ENCODE measurements around the gene KLHL21. TPM values are rescaled to one million over a fixed set of nuclear protein-coding genes. Genes with fewer than 3 reads are reported as not detected.

Gene KLHL21
- total and polyA plus RNA-seq, 2 of the 4 experiments (the other 2 are of a cell fraction): 12.0 to 36.7 TPM

DNA sequence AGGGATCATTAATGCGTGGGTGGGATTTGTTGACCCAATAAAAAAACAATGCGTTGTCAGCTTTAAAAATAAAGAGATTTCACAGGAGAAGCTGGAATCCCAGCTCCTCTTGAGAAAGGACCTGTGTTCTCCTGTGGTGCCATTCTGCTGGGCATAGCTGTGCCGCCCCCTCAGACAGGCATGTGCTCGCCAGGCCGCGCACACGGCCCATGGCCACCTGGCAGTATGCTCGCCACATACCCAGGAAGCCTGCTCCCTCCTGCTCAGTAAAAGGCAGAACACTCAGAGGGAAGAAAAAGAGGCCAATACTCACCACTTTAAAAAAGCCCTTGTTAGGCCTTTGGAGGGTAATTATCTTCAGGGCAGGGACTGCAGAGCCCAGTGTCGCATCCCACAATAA is 35.1 kb upstream of the KLHL21 start:
- Histone ChIP-seq H4K91ac (ENCODE audit: insufficient read depth, low read depth, low read length) (no peak overlapping the region), H3K4me3 (ENCODE audit: insufficient read depth, low read depth, low read length) (no peak overlapping the region), H4K8ac (ENCODE audit: low read depth in 2 of 2, low read length in 2 of 2) (no peak overlapping the region; a peak in 1 of 4 replicates), H3K23ac (ENCODE audit: low read depth, low read length) (no peak overlapping the region), H2BK20ac (ENCODE audit: low read depth, low read length) (no peak overlapping the region), H2BK15ac (ENCODE audit: low read depth, low read length) (no peak overlapping the region), H3K27me3 (ENCODE audit: control insufficient read depth, insufficient read depth, low read length) (no peaks in the 10 kb centered on the region), H4K20me1 (ENCODE audit: insufficient read depth, low read length) (peaks cover 11% of the 10 kb centered on the region; the same call in 1 of the 2 replicates), H4K5ac (ENCODE audit: low read depth, low read length) (no peak overlapping the region), H2AK9ac (replicated peaks; ENCODE audit: low read depth, low read length, poor library complexity) (peak overlapping the region; percentile 81), H3K9me1 (ENCODE audit: insufficient read depth, low read length) (peaks cover 2% of the 10 kb centered on the region; the same call in 1 of the 2 replicates), H2BK5ac (ENCODE audit: low read depth, low read length, poor library complexity, severe bottlenecking) (no peak overlapping the region), H3K79me1 (ENCODE audit: low read depth in 1 of 2, low read length in 2 of 2) (peaks cover 0 to 8% of the 10 kb centered on the region in 2 experiments; a peak in 1 of 4 replicates), H2AFZ (replicated peaks; ENCODE audit: low read length, poor library complexity) (peak overlapping the region; percentile 70), H3K56ac (ENCODE audit: extremely low read depth, insufficient read depth, low read length) (no peak overlapping the region), H2AK5ac (ENCODE audit: low read depth, low read length) (no peak overlapping the region), H3K9ac (ENCODE audit: low read depth, low read length) (no peak overlapping the region), H3K36me3 (ENCODE audit: control insufficient read depth, insufficient read depth, low read length) (peaks cover 64% of the 10 kb centered on the region), H3K9me3 (ENCODE audit: control insufficient read depth, insufficient read depth, low read length) (no peaks in the 10 kb centered on the region), H3K27ac (ENCODE audit: insufficient read depth, low read length) (no peak overlapping the region), H3K18ac (ENCODE audit: low read depth, low read length) (no peak overlapping the region), H3K4ac (ENCODE audit: low read depth, low read length) (no peak overlapping the region), H3K4me2 (ENCODE audit: low read depth, low read length) (no peak overlapping the region), H3K4me1 (ENCODE audit: control insufficient read depth, insufficient read depth, low read length) (peaks cover 2% of the 10 kb centered on the region; the same call in 1 of the 2 replicates), H2BK120ac (ENCODE audit: low read depth, low read length) (no peak overlapping the region), H3K14ac (replicated peaks; ENCODE audit: low read depth, low read length) (no peak overlapping the region)
- ChIA-PET CTCF (no interaction called here), POLR2A (ENCODE audit: unreplicated experiment) (no interaction called here)
- WGBS, 2 experiments (ENCODE audit: extremely low coverage in 2 of 2, insufficient read length in 1 of 2): 100% methylated on average over 2 of the region's 9 CpGs; no CpG with 5 or more reads in 1 of the 2 experiments
- DNase-seq (no peak), ATAC-seq (ENCODE audit: low read depth) (no peak)
- dilution Hi-C loops (cut with HindIII; ENCODE audit: low sequenced_read_pairs, unreplicated experiment): no loop called here
- TF ChIP-seq RCOR1 (IDR thresholded peaks at IDR 0.05; ENCODE audit: insufficient replicate concordance, low read length) (no peak), POLR2A (IDR thresholded peaks at IDR 0.05; ENCODE audit: low read depth, low read length) (no peak), SMC3 (IDR thresholded peaks at IDR 0.05; ENCODE audit: low read depth, low read length) (no peak), BHLHE40 (IDR thresholded peaks at IDR 0.05; ENCODE audit: low read depth, low read length) (no peak), CHD1 (IDR thresholded peaks at IDR 0.05; ENCODE audit: low read depth, low read length) (no peak)
- TF ChIP-seq, protein P1, sequence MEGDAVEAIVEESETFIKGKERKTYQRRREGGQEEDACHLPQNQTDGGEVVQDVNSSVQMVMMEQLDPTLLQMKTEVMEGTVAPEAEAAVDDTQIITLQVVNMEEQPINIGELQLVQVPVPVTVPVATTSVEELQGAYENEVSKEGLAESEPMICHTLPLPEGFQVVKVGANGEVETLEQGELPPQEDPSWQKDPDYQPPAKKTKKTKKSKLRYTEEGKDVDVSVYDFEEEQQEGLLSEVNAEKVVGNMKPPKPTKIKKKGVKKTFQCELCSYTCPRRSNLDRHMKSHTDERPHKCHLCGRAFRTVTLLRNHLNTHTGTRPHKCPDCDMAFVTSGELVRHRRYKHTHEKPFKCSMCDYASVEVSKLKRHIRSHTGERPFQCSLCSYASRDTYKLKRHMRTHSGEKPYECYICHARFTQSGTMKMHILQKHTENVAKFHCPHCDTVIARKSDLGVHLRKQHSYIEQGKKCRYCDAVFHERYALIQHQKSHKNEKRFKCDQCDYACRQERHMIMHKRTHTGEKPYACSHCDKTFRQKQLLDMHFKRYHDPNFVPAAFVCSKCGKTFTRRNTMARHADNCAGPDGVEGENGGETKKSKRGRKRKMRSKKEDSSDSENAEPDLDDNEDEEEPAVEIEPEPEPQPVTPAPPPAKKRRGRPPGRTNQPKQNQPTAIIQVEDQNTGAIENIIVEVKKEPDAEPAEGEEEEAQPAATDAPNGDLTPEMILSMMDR (conservative IDR thresholded peaks at IDR 0.05; ENCODE audit: low read depth, low read length): no peak
- TF ChIP-seq, protein P2, sequence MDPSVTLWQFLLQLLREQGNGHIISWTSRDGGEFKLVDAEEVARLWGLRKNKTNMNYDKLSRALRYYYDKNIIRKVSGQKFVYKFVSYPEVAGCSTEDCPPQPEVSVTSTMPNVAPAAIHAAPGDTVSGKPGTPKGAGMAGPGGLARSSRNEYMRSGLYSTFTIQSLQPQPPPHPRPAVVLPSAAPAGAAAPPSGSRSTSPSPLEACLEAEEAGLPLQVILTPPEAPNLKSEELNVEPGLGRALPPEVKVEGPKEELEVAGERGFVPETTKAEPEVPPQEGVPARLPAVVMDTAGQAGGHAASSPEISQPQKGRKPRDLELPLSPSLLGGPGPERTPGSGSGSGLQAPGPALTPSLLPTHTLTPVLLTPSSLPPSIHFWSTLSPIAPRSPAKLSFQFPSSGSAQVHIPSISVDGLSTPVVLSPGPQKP (IDR thresholded peaks at IDR 0.05; ENCODE audit: borderline replicate concordance, low read depth, low read length): no peak
- intact Hi-C loops (cut with micrococcal nuclease): loop anchor here (5.0 kb wide), 1 partner anchor 1010 kb away; no protein-coding TSS in a partner anchor
- in situ Hi-C loops (cut with MboI; ENCODE audit: low sequenced_read_pairs): no loop called here
- BruUV-seq (replicated peaks): no TSS peak
